HEK293T (cell line): Measurements from ENCODE around the gene GRXCR1.

Source experiments
- CTCF ChIA-PET: fragments of 350-600 bp; formaldehyde crosslinking; extraction: SDS; loops from one replicate; lab custom pipeline; 2021; ENCODE audit warnings: antibody characterized with exemption, inconsistent platforms; lab: Yijun Ruan, JAX
- POLR2A ChIA-PET: fragments of 350-600 bp; formaldehyde crosslinking; extraction: SDS; loops from one replicate; lab custom pipeline; 2020; ENCODE audit warnings: antibody characterized with exemption, inconsistent platforms; lab: Yijun Ruan, JAX
- DNase-seq: peaks from one replicate; pipeline ENCODE4 v3.0.0; 2012; ENCODE audit warnings: mixed read lengths; ENCODE audit errors: extremely low spot score
- ARNT ChIP-seq: fragments of 450-650 bp; IDR thresholded peaks from 2 replicates; pipeline ENCODE4 v1.6.1; 2017; ENCODE audit warnings: mild to moderate bottlenecking
- BHLHE40 ChIP-seq: fragments of 450-650 bp; IDR thresholded peaks from 2 replicates; pipeline ENCODE4 v1.6.1; 2016; ENCODE audit warnings: mild to moderate bottlenecking, moderate library complexity, borderline replicate concordance
- CTBP1 ChIP-seq: fragments of 450-650 bp; IDR thresholded peaks from 2 replicates; pipeline ENCODE4 v1.6.1; 2016; ENCODE audit warnings: borderline replicate concordance
- ELF4 ChIP-seq: fragments of 450-650 bp; IDR thresholded peaks from 2 replicates; pipeline ENCODE4 v1.6.1; 2017; ENCODE audit warnings: antibody characterized with exemption
- FOXA1 ChIP-seq: fragments of 450-650 bp; IDR thresholded peaks from 2 replicates; pipeline ENCODE4 v1.6.1; 2016; ENCODE audit warnings: mild to moderate bottlenecking
- FOXK2 ChIP-seq: fragments of 450-650 bp; IDR thresholded peaks from 2 replicates; pipeline ENCODE4 v1.6.1; 2016; ENCODE audit warnings: mild to moderate bottlenecking
- FOXM1 ChIP-seq: fragments of 450-650 bp; IDR thresholded peaks from 2 replicates; pipeline ENCODE4 v1.6.1; 2017; ENCODE audit warnings: mild to moderate bottlenecking, borderline replicate concordance
- HDGF ChIP-seq: fragments of 450-650 bp; IDR thresholded peaks from 2 replicates; pipeline ENCODE4 v1.6.1; 2017; ENCODE audit warnings: antibody characterized with exemption, borderline replicate concordance
- L3MBTL2 ChIP-seq: fragments of 450-650 bp; conservative IDR thresholded peaks from 2 replicates; pipeline ENCODE4 v1.6.1; 2016; ENCODE audit warnings: mild to moderate bottlenecking
- LEF1 ChIP-seq: fragments of 450-650 bp; IDR thresholded peaks from 2 replicates; pipeline ENCODE4 v1.6.1; 2017; ENCODE audit warnings: mild to moderate bottlenecking, borderline replicate concordance
- NFRKB ChIP-seq: fragments of 450-650 bp; IDR thresholded peaks from 2 replicates; pipeline ENCODE4 v1.6.1; 2016; ENCODE audit warnings: mild to moderate bottlenecking, moderate library complexity
- SP1 ChIP-seq: fragments of 450-650 bp; IDR thresholded peaks from 2 replicates; pipeline ENCODE4 v1.6.1; 2017
- SUZ12 ChIP-seq: fragments of 450-650 bp; IDR thresholded peaks from 2 replicates; pipeline ENCODE4 v1.6.1; 2016; ENCODE audit warnings: mild to moderate bottlenecking
- TARDBP ChIP-seq: fragments of 450-650 bp; IDR thresholded peaks from 2 replicates; pipeline ENCODE4 v1.6.1; 2016
- ZNF384 ChIP-seq: fragments of 450-650 bp; IDR thresholded peaks from 2 replicates; pipeline ENCODE4 v1.6.1; 2016
- TF ChIP-seq, protein P1 (sequence below): fragments of 450-650 bp; IDR thresholded peaks from 2 replicates; pipeline ENCODE4 v1.6.1; 2016

The GRXCR1 gene

DNA sequence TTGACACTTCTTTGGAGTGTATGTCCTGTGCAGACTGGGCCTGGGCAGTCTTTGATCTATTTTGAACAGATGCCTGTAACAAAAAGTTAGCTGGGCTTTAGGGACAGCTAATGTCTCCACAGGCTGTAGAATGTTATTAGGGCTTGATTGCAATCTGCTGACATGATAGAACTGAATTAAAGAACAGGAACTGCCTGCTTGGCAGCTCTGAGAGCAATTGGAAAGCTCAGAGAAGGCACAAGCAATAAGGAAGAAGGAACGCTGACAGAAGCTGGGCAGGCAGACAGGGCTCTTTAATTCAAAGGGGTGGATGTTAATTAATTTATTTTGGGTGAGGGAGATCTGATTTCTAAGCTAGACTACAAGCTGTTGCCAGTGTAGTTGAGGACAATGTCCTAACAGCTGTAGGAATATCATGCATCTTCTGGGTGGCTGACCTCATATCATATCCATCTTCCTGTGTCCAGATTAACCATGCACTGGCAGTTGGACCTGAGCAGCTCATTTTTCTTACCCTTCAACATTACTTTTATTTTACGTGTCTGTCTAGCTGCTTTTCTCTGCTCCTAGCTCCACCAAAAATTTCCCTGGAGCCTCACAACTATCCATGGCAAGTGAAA, 20.7 kb upstream of the GRXCR1 start:
- CTCF ChIA-PET = no interaction called here
- TF ChIP-seq NFRKB (no peak), CTBP1 (no peak), LEF1 (no peak), SUZ12 (no peak), FOXM1 (no peak), ELF4 (no peak)
- TF ChIP-seq, protein P1, sequence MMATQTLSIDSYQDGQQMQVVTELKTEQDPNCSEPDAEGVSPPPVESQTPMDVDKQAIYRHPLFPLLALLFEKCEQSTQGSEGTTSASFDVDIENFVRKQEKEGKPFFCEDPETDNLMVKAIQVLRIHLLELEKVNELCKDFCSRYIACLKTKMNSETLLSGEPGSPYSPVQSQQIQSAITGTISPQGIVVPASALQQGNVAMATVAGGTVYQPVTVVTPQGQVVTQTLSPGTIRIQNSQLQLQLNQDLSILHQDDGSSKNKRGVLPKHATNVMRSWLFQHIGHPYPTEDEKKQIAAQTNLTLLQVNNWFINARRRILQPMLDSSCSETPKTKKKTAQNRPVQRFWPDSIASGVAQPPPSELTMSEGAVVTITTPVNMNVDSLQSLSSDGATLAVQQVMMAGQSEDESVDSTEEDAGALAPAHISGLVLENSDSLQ = no peak
- POLR2A ChIA-PET = no interaction called here
- no peak for DNase-seq

- ChIA-PET CTCF (no interaction called here), POLR2A (no interaction called here)
- TF ChIP-seq, protein P1 = no peak
- no peak for TF ChIP-seq SP1
- TF ChIP-seq ARNT = no peak
- TF ChIP-seq FOXK2 = no peak
- TF ChIP-seq NFRKB = no peak
- TF ChIP-seq ELF4 = no peak
- DNase-seq = no peak
Measured at GRCh38 chr4:42878863-42879262, 13.7 kb upstream of the GRXCR1 start.

GRCh38 chr4:42881253-42881652, 11.3 kb upstream of the GRXCR1 start:
- TF ChIP-seq ELF4 (no peak), FOXA1 (no peak), FOXK2 (no peak), TARDBP (no peak), HDGF (no peak)
- ChIA-PET POLR2A (no interaction called here), CTCF (no interaction called here)
- DNase-seq = no peak

DNA sequence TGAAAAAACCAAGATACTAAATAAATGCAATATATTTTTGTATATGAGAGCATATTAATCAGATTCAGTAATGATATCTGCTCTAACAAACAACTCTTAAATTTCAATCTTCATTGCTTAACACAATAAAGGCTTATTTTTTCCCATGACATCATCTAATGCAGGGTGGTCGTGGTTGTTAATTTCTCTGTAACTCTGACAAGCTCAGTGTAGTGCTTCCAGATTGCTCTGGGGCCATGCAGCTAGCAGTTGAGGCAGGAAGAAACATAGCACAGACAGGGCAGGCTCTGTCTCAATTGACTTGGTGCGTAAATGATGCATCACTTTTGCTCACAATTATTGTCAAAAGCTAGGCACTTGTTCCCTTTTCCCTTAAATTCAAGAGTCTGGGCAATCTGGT, 869 bp upstream of the GRXCR1 start:
- ChIA-PET POLR2A (no interaction called here), CTCF (no interaction called here)
- TF ChIP-seq ZNF384 (no peak), TARDBP (no peak), L3MBTL2 (no peak), CTBP1 (no peak), ARNT (no peak), SUZ12 (no peak), NFRKB (no peak), LEF1 (no peak), FOXA1 (no peak), FOXK2 (no peak), BHLHE40 (no peak), ELF4 (no peak), HDGF (no peak), FOXM1 (no peak), SP1 (no peak)
- TF ChIP-seq, protein P1 = no peak
- DNase-seq = no peak

GRCh38 chr4:42895452-42895851, 2.9 kb downstream of the GRXCR1 start:
- POLR2A ChIA-PET = no interaction called here
- TF ChIP-seq ARNT = no peak
- TF ChIP-seq ZNF384 = no peak
- TF ChIP-seq LEF1 = no peak
- no peak for TF ChIP-seq BHLHE40
- TF ChIP-seq FOXM1 = no peak
- CTCF ChIA-PET = no interaction called here
- no peak for DNase-seq

DNA sequence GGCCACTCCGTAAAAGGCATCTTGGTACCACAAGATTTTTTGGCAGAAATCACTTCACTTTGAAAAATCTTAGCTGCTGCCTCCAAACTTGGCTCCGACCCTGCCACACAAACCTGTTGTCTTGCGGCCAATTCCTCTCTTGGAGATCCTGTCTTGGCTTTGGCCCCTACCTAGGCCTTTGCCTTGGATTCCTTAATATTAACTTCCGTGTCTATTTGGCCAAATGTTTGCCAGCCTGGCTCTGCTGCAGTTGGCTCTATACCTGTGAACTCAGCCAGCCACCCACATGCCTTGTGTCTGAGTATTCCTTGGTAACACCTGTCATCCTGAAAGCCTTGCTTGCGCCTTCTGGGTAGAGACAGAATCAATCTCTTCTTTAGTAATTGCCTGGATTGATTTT, 12.5 kb downstream of the GRXCR1 start:
- ChIA-PET POLR2A (no interaction called here), CTCF (no interaction called here)
- no peak for DNase-seq
- TF ChIP-seq, protein P1 = no peak
- TF ChIP-seq ELF4 (no peak), TARDBP (no peak), ZNF384 (no peak), FOXK2 (no peak), CTBP1 (no peak), FOXA1 (no peak), SUZ12 (no peak), FOXM1 (no peak), L3MBTL2 (no peak), SP1 (no peak), HDGF (no peak), NFRKB (no peak), LEF1 (no peak), ARNT (no peak), BHLHE40 (no peak)
